Activated T-cell treated with anti-CD3 and anti-CD28 coated beads, Interleukin-2, amount 50 U/mL, for 4 hours (primary cell): Measurements from ENCODE around the gene MAD1L1. TPM values are rescaled to one million over a fixed set of nuclear protein-coding genes. Genes with fewer than 3 reads are reported as not detected.

Source experiments
- ATAC-seq, 2 donors: fragments of 200-7000 bp; cut with Tn5 transposase; one replicate each; pipeline ENCODE4 v1.10.0; 2021
- DNase-seq: peaks from one replicate; pipeline ENCODE4 v3.0.0-alpha.2; 2020
- H3K27me3 Mint-ChIP-seq: one replicate; pipeline ENCODE4 v1.8.0; 2021; ENCODE audit warnings: low read depth, mixed read lengths
- H3K36me3 Mint-ChIP-seq: one replicate; pipeline ENCODE4 v1.8.0; 2022; ENCODE audit warnings: mixed read lengths; ENCODE audit not compliant: insufficient read depth
- H3K4me1 Mint-ChIP-seq: one replicate; pipeline ENCODE4 v1.8.0; 2021; ENCODE audit warnings: low read depth, mixed read lengths
- H3K4me3 Mint-ChIP-seq: one replicate; pipeline ENCODE4 v1.8.0; 2021; ENCODE audit warnings: mild to moderate bottlenecking, moderate library complexity, mixed read lengths
- H3K9me3 Mint-ChIP-seq: one replicate; pipeline ENCODE4 v1.8.0; 2021; ENCODE audit warnings: mixed read lengths
- total RNA-seq, 3 donors: library from RNA; stranded (reverse); gene quantifications; one replicate each; pipeline ENCODE4 v1.2.1, GENCODE V29; 2021

MAD1L1 gene
- total RNA-seq, 3 donors from 2014 or later, result 55.8 to 59.4 (median 57.9) TPM

GRCh38 chr7:1800902-1801301 is 431.8 kb downstream of the MAD1L1 start:
- no peak overlapping the region for H3K4me3 Mint-ChIP-seq
- no peaks in the 10 kb centered on the region for H3K4me1 Mint-ChIP-seq
- peaks cover 4% of the 10 kb centered on the region for H3K27me3 Mint-ChIP-seq
- ATAC-seq, result no peak
- H3K9me3 Mint-ChIP-seq, result no peaks in the 10 kb centered on the region
- no peaks in the 10 kb centered on the region for H3K36me3 Mint-ChIP-seq
- DNase-seq, result no peak

- H3K9me3 Mint-ChIP-seq, result peaks cover 22% of the 10 kb centered on the region
- H3K27me3 Mint-ChIP-seq, result peaks cover 20% of the 10 kb centered on the region
- no peaks in the 10 kb centered on the region for H3K4me1 Mint-ChIP-seq
- no peak for DNase-seq
- no peak for ATAC-seq
- H3K36me3 Mint-ChIP-seq, result peaks cover 2% of the 10 kb centered on the region
- no peak overlapping the region for H3K4me3 Mint-ChIP-seq
Observed at GRCh38 chr7:1798191-1798590, 434.6 kb downstream of the MAD1L1 start.

- no peak for DNase-seq
- Mint-ChIP-seq H3K27me3 (peaks cover 27% of the 10 kb centered on the region), H3K36me3 (peaks cover 2% of the 10 kb centered on the region), H3K4me3 (no peak overlapping the region), H3K4me1 (no peaks in the 10 kb centered on the region), H3K9me3 (peaks cover 25% of the 10 kb centered on the region)
- no peak for ATAC-seq
Observed at GRCh38 chr7:1794888-1795542, 437.7 kb downstream of the MAD1L1 start.

GRCh38 chr7:1787681-1788235 is 445.0 kb downstream of the MAD1L1 start:
- Mint-ChIP-seq H3K27me3 (peaks cover 32% of the 10 kb centered on the region), H3K36me3 (no peaks in the 10 kb centered on the region), H3K4me1 (peaks cover 4% of the 10 kb centered on the region), H3K4me3 (no peak overlapping the region), H3K9me3 (peaks cover 10% of the 10 kb centered on the region)
- ATAC-seq, result no peak
- DNase-seq, result no peak

GRCh38 chr7:1787241-1787640 is 445.5 kb downstream of the MAD1L1 start:
- Mint-ChIP-seq H3K27me3 (peaks cover 31% of the 10 kb centered on the region), H3K4me3 (no peak overlapping the region), H3K4me1 (peaks cover 4% of the 10 kb centered on the region), H3K36me3 (no peaks in the 10 kb centered on the region), H3K9me3 (peaks cover 7% of the 10 kb centered on the region)
- no peak for DNase-seq
- ATAC-seq, result no peak

- Mint-ChIP-seq H3K27me3 (peaks cover 28% of the 10 kb centered on the region), H3K9me3 (peaks cover 7% of the 10 kb centered on the region), H3K4me3 (no peak overlapping the region), H3K36me3 (no peaks in the 10 kb centered on the region), H3K4me1 (peaks cover 4% of the 10 kb centered on the region)
- DNase-seq, result no peak
- no peak for ATAC-seq
Observed at GRCh38 chr7:1785839-1786238, 446.9 kb downstream of the MAD1L1 start.

- Mint-ChIP-seq H3K4me3 (no peak overlapping the region), H3K4me1 (peaks cover 4% of the 10 kb centered on the region), H3K9me3 (peaks cover 11% of the 10 kb centered on the region), H3K36me3 (no peaks in the 10 kb centered on the region), H3K27me3 (peaks cover 10% of the 10 kb centered on the region)
- ATAC-seq, result no peak
- DNase-seq, result no peak
Observed at GRCh38 chr7:1781369-1781768, 451.4 kb downstream of the MAD1L1 start.

- H3K36me3 Mint-ChIP-seq, result no peaks in the 10 kb centered on the region
- peaks cover 16% of the 10 kb centered on the region for H3K9me3 Mint-ChIP-seq
- ATAC-seq, result no peak
- peaks cover 1% of the 10 kb centered on the region for H3K27me3 Mint-ChIP-seq
- H3K4me3 Mint-ChIP-seq, result no peak overlapping the region
- DNase-seq, result no peak
- no peaks in the 10 kb centered on the region for H3K4me1 Mint-ChIP-seq
Observed at GRCh38 chr7:1779445-1779844, 453.3 kb downstream of the MAD1L1 start.

GRCh38 chr7:1777122-1777521 is 455.6 kb downstream of the MAD1L1 start:
- H3K9me3 Mint-ChIP-seq, result peaks cover 25% of the 10 kb centered on the region
- no peak overlapping the region for H3K4me3 Mint-ChIP-seq
- no peaks in the 10 kb centered on the region for H3K4me1 Mint-ChIP-seq
- H3K27me3 Mint-ChIP-seq, result peaks cover 1% of the 10 kb centered on the region
- no peaks in the 10 kb centered on the region for H3K36me3 Mint-ChIP-seq
- no peak for ATAC-seq
- no peak for DNase-seq

- Mint-ChIP-seq H3K27me3 (no peaks in the 10 kb centered on the region), H3K9me3 (peaks cover 25% of the 10 kb centered on the region), H3K36me3 (no peaks in the 10 kb centered on the region), H3K4me1 (no peaks in the 10 kb centered on the region), H3K4me3 (no peak overlapping the region)
- ATAC-seq (no peak), DNase-seq (no peak)
Observed at GRCh38 chr7:1775389-1775788, 457.4 kb downstream of the MAD1L1 start.

- Mint-ChIP-seq H3K4me3 (no peak overlapping the region), H3K9me3 (peaks cover 14% of the 10 kb centered on the region), H3K36me3 (no peaks in the 10 kb centered on the region), H3K27me3 (no peaks in the 10 kb centered on the region), H3K4me1 (no peaks in the 10 kb centered on the region)
- no peak for DNase-seq
- no peak for ATAC-seq
Observed at GRCh38 chr7:1770331-1770730, 462.4 kb downstream of the MAD1L1 start.

- ATAC-seq, result no peak
- no peaks in the 10 kb centered on the region for H3K36me3 Mint-ChIP-seq
- H3K4me1 Mint-ChIP-seq, result no peaks in the 10 kb centered on the region
Observed at GRCh38 chr7:1769286-1770200, 463.2 kb downstream of the MAD1L1 start.

GRCh38 chr7:1768832-1769231 is 463.9 kb downstream of the MAD1L1 start:
- no peaks in the 10 kb centered on the region for H3K4me1 Mint-ChIP-seq

More at GRCh38 chr7:1769286-1770200, 463.2 kb downstream of the MAD1L1 start:
- H3K4me3 Mint-ChIP-seq, result no peak overlapping the region
- no peaks in the 10 kb centered on the region for H3K27me3 Mint-ChIP-seq
- peaks cover 9% of the 10 kb centered on the region for H3K9me3 Mint-ChIP-seq
- no peak for DNase-seq

GRCh38 chr7:1767524-1767923 is 465.2 kb downstream of the MAD1L1 start:
- ATAC-seq, result no peak
- no peak overlapping the region for H3K4me3 Mint-ChIP-seq
- no peaks in the 10 kb centered on the region for H3K9me3 Mint-ChIP-seq
- H3K36me3 Mint-ChIP-seq, result no peaks in the 10 kb centered on the region
- DNase-seq, result no peak
- no peaks in the 10 kb centered on the region for H3K27me3 Mint-ChIP-seq
- no peaks in the 10 kb centered on the region for H3K4me1 Mint-ChIP-seq

More at GRCh38 chr7:1768832-1769231, 463.9 kb downstream of the MAD1L1 start:
- H3K9me3 Mint-ChIP-seq, result peaks cover 5% of the 10 kb centered on the region
- H3K27me3 Mint-ChIP-seq, result no peaks in the 10 kb centered on the region
- no peak overlapping the region for H3K4me3 Mint-ChIP-seq
- DNase-seq (no peak), ATAC-seq (no peak)
- no peaks in the 10 kb centered on the region for H3K36me3 Mint-ChIP-seq
